ENCODE results near the gene CSRNP3.

DNA sequence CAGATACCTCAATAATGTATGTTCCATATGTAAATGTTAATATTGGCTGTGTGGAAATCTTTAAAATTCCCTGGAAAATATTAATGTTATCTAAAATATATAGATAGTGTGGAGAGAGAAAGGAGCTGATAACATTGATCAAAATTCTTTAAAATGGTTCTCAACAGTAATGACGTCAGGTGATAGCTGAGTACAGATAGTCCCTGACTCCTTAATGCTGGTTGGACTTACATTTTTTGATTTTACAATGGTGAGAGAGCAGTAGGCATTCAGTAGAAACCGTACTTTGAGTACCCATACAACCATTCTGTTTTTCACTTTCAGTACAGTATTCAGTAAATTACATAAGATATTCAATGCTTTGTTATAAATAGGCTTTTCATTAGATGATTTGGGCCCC is 177.9 kb downstream of the CSRNP3 start:
- no peak for TF ChIP-seq ELF1 (IDR thresholded peaks at IDR 0.05; ENCODE audit: borderline replicate concordance, low read depth)
- TF ChIP-seq, protein P1, sequence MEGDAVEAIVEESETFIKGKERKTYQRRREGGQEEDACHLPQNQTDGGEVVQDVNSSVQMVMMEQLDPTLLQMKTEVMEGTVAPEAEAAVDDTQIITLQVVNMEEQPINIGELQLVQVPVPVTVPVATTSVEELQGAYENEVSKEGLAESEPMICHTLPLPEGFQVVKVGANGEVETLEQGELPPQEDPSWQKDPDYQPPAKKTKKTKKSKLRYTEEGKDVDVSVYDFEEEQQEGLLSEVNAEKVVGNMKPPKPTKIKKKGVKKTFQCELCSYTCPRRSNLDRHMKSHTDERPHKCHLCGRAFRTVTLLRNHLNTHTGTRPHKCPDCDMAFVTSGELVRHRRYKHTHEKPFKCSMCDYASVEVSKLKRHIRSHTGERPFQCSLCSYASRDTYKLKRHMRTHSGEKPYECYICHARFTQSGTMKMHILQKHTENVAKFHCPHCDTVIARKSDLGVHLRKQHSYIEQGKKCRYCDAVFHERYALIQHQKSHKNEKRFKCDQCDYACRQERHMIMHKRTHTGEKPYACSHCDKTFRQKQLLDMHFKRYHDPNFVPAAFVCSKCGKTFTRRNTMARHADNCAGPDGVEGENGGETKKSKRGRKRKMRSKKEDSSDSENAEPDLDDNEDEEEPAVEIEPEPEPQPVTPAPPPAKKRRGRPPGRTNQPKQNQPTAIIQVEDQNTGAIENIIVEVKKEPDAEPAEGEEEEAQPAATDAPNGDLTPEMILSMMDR (IDR thresholded peaks at IDR 0.05 in 2 of 3, conservative IDR thresholded peaks at IDR 0.05 in 1 of 3; ENCODE audit: borderline replicate concordance in 1 of 3, insufficient read depth in 1 of 3, low read depth in 2 of 3, low read length in 2 of 3): no peak
- TF ChIP-seq YY1 (IDR thresholded peaks at IDR 0.05; ENCODE audit: extremely low read depth, insufficient replicate concordance, low read depth, low read length): no peak
- no peak for TF ChIP-seq POLR2A (IDR thresholded peaks at IDR 0.05; ENCODE audit: borderline replicate concordance, extremely low read depth, insufficient read depth, insufficient read length)
- no peak for TF ChIP-seq RAD21 (IDR thresholded peaks at IDR 0.05; ENCODE audit: low read depth)
- TF ChIP-seq EZH2 (IDR thresholded peaks at IDR 0.05): no peak
